H1 (cell line): ENCODE data around the gene COX5A. TPM values are rescaled to one million over a fixed set of nuclear protein-coding genes. Genes with fewer than 3 reads are reported as not detected.
A peak's percentile ranks its signal among the peaks of the same experiment; 100 is the strongest.

Source experiments
- ASH2L ChIP-seq: fragments of 200-600, 300-600 bp; sonication (generic); IDR thresholded peaks from one replicate; pipeline ENCODE4 v1.7.1; 2017; ENCODE audit warnings: low read length
- BACH1 ChIP-seq: IDR thresholded peaks from 2 replicates; pipeline ENCODE4 v1.6.1; 2012; ENCODE audit warnings: low read length, improper control_type of control experiment
- BCL11A ChIP-seq, 2 experiments: IDR thresholded peaks; one replicate each; pipeline ENCODE4 v1.6.1; 2011; ENCODE audit warnings: low read depth in 2 of 2, low read length in 2 of 2, mild to moderate bottlenecking in 2 of 2
- CBX5 ChIP-seq: fragments of 300-800, 300-1000 bp; sonication (generic); IDR thresholded peaks from 2 replicates; pipeline ENCODE4 v1.7.1; 2016; ENCODE audit warnings: antibody characterized with exemption, low read length, low read depth
- CBX8 ChIP-seq: fragments of 300-800, 300-1000 bp; sonication (generic); IDR thresholded peaks from 2 replicates; pipeline ENCODE4 v1.7.1; 2016; ENCODE audit warnings: low read depth, low read length, borderline replicate concordance
- CEBPB ChIP-seq: IDR thresholded peaks from 2 replicates; pipeline ENCODE4 v1.6.1; 2012; ENCODE audit warnings: low read depth, low read length
- CHD1 ChIP-seq: IDR thresholded peaks from 2 replicates; pipeline ENCODE4 v1.6.1; 2012; ENCODE audit warnings: low read depth, low read length, improper control_type of control experiment
- CTBP2 ChIP-seq: IDR thresholded peaks from 2 replicates; pipeline ENCODE4 v1.7.0; 2011; ENCODE audit warnings: borderline replicate concordance, mild to moderate bottlenecking, moderate library complexity, mixed read lengths, low read length; ENCODE audit not compliant: insufficient read depth, insufficient read length
- EP300 ChIP-seq, 2 experiments: IDR thresholded peaks; 1 replicate in 1 of 2; 2 replicates in 1 of 2; pipeline ENCODE4 v1.6.1; 2011 to 2012; ENCODE audit warnings: low read depth in 2 of 2, low read length in 2 of 2, mild to moderate bottlenecking in 2 of 2, borderline replicate concordance in 1 of 2, inconsistent platforms in 1 of 2, moderate library complexity in 1 of 2
- GABPA ChIP-seq: IDR thresholded peaks from 2 replicates; pipeline ENCODE4 v1.6.1; 2011; ENCODE audit warnings: mild to moderate bottlenecking, low read length, moderate library complexity, borderline replicate concordance; ENCODE audit not compliant: insufficient read depth
- KDM1A ChIP-seq: fragments of 200-600, 300-600 bp; sonication (generic); IDR thresholded peaks from 2 replicates; pipeline ENCODE4 v1.7.1; 2016; ENCODE audit warnings: mild to moderate bottlenecking, low read length, borderline replicate concordance
- MAX ChIP-seq: IDR thresholded peaks from 2 replicates; pipeline ENCODE4 v1.6.1; 2012; ENCODE audit warnings: inconsistent platforms
- NRF1 ChIP-seq: IDR thresholded peaks from 2 replicates; pipeline ENCODE4 v1.6.1; 2011; ENCODE audit warnings: mild to moderate bottlenecking, low read depth, low read length, improper control_type of control experiment
- PHF8 ChIP-seq: fragments of 200-600 bp; sonication (generic); conservative IDR thresholded peaks from 2 replicates; pipeline ENCODE4 v1.7.1; 2012; ENCODE audit warnings: low read depth, mild to moderate bottlenecking, inconsistent platforms, low read length, moderate library complexity
- RBBP5 ChIP-seq: IDR thresholded peaks from 2 replicates; pipeline ENCODE4 v1.7.1; 2012; ENCODE audit warnings: low read depth, mild to moderate bottlenecking, inconsistent platforms, low read length, moderate library complexity, borderline replicate concordance
- RFX5 ChIP-seq: IDR thresholded peaks from 2 replicates; pipeline ENCODE4 v1.6.1; 2011; ENCODE audit warnings: low read depth, low read length, improper control_type of control experiment, borderline replicate concordance
- RNF2 ChIP-seq: fragments of 200-900, 300-1000 bp; sonication (generic); IDR thresholded peaks from 2 replicates; pipeline ENCODE4 v1.7.1; 2016; ENCODE audit warnings: borderline replicate concordance, low read depth, mild to moderate bottlenecking, antibody characterized with exemption, low read length; ENCODE audit not compliant: poor library complexity, severe bottlenecking; ENCODE audit errors: missing control alignments
- SIRT6 ChIP-seq: IDR thresholded peaks from one replicate; pipeline ENCODE4 v1.7.1; 2012; ENCODE audit warnings: low read length, inconsistent platforms
- SP1 ChIP-seq: IDR thresholded peaks from 2 replicates; pipeline ENCODE4 v1.6.1; 2011; ENCODE audit warnings: low read depth, low read length
- SP2 ChIP-seq: IDR thresholded peaks from 2 replicates; pipeline ENCODE4 v1.6.1; 2012; ENCODE audit warnings: mild to moderate bottlenecking, low read length, inconsistent platforms
- SP4 ChIP-seq: IDR thresholded peaks from 2 replicates; pipeline ENCODE4 v1.6.1; 2012; ENCODE audit warnings: low read length, inconsistent platforms
- ZNF274 ChIP-seq: IDR thresholded peaks from 2 replicates; pipeline ENCODE4 v1.7.0; 2012; ENCODE audit warnings: low read length, borderline replicate concordance; ENCODE audit errors: extremely low read depth
- polyA plus RNA-seq, 7 experiments: library from polyadenylated mRNA; depleted of rRNA in 3 of 7; stranded (reverse) in 5 of 7; unstranded in 2 of 7; fragments of >200 nt in 5 of 7; fragments of 200-250 nt in 2 of 7; gene quantifications; 1 replicate in 5 of 7; 2 replicates in 1 of 7; 4 replicates in 1 of 7; pipeline versions ENCODE4 v1.2.1 to v1.2.3, GENCODE V29; 2011 to 2013; ENCODE audit warnings: missing spikeins in 2 of 7, mixed read lengths in 2 of 7
- total RNA-seq: library from RNA; stranded (reverse); fragmentation: NEBNext Ultra II Directional; extraction: Animal tissue kit (Norgen Biotek cat#: 25700); gene quantifications from 2 replicates; pipeline ENCODE4 v1.2.1, GENCODE V29; 2021
- TF ChIP-seq, protein P1 (sequence below): IDR thresholded peaks from 2 replicates; pipeline ENCODE4 v1.6.1; 2011; ENCODE audit warnings: low read depth, mild to moderate bottlenecking, low read length; ENCODE audit not compliant: insufficient read depth

The COX5A gene
- total and polyA plus RNA-seq, 2 of the 8 experiments (the other 6 are each of a cell fraction or from before 2014, with no cell fraction given) = 270 to 367 TPM

DNA sequence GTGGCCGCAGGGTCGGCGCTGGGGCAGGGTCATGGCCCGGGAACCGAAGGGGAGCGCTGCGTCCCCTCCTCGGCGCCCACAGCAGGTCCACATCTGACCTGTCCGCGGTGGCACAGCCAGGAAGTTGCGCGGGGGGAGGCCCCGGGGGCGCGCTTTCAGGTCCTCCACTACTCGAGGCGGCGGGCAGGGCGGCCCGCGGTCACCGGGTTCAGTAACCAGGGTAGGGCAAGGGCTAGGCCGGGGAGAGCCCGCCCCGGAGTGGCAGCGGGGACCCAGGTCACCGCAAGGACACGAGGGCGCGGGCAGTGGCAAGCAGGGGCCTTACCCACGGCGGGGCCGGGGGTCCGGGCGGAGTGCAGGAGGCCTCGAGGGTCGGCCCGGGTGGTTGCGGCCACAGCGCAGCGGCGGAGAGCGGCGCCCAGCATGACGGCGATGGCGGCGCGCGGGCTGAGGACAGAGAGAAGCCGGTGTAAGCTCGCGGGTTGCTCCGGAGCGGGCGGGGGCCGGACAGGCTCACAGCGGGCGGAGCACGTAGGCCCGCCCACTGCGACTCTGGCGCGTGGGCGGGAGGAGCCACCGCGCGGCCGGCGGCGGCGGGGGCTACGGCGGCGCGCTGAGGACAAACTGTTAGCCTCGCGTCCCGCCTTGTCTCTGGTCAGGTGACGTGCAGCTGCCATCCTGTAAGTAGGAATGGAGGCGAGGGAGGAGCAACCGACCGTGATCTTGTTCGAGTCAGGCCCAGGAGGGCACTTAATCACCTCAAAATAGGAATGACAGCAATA lies at the start of gene COX5A (continued):
- TF ChIP-seq CBX8 (no peak), CHD1 (no peak), SP1 (no peak), GABPA (no peak), BACH1 (peak; percentile 43; the same call in 1 of the 2 replicates), ASH2L (peak; percentile 86), SP4 (no peak), EP300 (IDR thresholded peaks at IDR 0.05; ENCODE audit: borderline replicate concordance in 1 of 2, low read depth in 2 of 2, low read length in 2 of 2) (0 out of 3 replicates have a peak, but pooled peaks of 1 of the 2 experiments have one; percentile 30), SIRT6 (no peak), CTBP2 (no peak), CBX5 (no peak), ZNF274 (no peak), MAX (peak; percentile 79), NRF1 (no peak), RBBP5 (peak; percentile 87), KDM1A (no peak), RFX5 (no peak), SP2 (no peak), PHF8 (peak; percentile 92), RNF2 (no peak), BCL11A (IDR thresholded peaks at IDR 0.05; ENCODE audit: low read depth in 2 of 2, low read length in 2 of 2) (no peak), CEBPB (no peak)
- TF ChIP-seq, protein P1, sequence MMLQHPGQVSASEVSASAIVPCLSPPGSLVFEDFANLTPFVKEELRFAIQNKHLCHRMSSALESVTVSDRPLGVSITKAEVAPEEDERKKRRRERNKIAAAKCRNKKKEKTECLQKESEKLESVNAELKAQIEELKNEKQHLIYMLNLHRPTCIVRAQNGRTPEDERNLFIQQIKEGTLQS = no peak; the same call in 1 of the 2 replicates
